HG03139 (cell line): ENCODE data around the gene TBC1D3I.
"Not testable (repeated sequence)": the region's sequence is repeated elsewhere in the genome, so short reads cannot be mapped to it uniquely, and the experiment has no call there.

Experiments used
- ATAC-seq: cut with Tn5 transposase; IDR thresholded peaks from one replicate; pipeline ENCODE4 v1.9.1; 2021; ENCODE audit not compliant: unreplicated experiment

TBC1D3I gene

GRCh38 chr17:36264470-36264869, at the start of gene TBC1D3I:
TBC1D3I (minus strand) TSS chr17:36264570; CDS start chr17:36262985, 1,585 bp downstream.
- not testable (repeated sequence) for ATAC-seq

DNA sequence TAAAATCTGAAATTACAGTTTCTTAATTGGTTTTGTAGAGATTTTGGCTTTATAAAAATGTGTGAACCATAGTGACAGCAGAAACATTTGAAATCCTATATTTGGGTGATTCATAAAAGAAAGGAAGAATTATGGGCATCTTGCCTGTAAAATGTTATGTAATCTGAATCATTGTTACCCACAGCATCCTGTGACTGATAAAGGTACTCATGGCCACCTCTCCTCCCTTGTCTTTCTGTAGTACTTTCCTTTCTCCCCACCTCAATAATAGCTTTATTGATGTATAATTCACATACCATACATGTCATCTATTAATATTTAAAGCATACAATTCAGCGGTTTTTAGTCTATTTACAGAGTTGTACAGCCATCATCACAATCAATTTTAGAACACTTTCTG, 30.8 kb upstream of the TBC1D3I start:
- ATAC-seq = not testable (repeated sequence)

DNA sequence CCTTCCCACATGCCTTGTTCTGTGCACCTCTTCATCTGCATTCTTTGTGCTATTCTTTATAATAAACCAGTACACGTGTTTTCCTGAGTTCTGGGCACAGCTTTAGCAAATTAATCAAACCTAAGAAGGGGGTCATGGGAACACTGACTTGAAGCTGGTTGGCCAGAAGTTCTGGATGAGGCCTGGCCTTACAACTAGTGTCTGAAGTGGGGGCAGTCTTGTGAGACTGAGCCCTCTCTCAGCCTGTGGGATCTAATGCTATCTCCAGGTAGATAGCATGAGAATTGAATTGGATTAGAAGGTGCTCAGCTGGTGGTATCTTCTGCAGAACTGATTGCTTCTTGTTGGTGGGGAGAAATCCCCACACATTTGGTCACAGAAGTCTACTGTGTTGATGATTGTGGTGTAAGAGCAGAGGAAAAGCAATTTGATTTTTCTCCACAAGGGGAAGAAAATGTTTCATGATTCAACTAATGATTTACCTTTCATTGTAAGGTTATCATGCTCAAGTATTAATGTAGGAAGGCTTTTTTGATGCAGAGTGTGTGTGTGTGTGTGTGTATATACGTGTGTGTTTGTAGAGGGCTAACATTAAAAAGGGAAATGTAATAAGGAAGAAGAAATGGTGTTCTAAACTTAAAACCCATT, 25.7 kb upstream of the TBC1D3I start:
- not testable (repeated sequence) for ATAC-seq

DNA sequence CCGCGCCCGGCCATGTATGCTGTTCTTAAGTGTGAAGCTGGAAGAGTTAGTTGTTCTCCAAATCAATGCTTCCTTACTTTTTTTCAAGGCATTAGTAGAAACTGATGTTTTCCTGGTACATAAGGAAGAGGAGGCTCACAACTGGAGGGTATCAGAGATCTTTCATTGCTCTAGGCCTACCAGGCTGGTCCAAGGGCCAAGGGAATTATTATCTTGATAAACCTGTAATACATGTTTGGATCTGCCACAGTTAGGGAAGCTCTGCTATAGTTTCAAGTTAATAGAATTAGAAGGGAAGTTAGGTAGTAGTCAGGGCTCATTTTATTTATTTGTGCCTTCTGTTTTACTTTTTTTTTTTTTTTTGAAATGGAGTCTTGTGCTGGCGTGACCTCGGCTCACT, 19.8 kb upstream of the TBC1D3I start:
- not testable (repeated sequence) for ATAC-seq

DNA sequence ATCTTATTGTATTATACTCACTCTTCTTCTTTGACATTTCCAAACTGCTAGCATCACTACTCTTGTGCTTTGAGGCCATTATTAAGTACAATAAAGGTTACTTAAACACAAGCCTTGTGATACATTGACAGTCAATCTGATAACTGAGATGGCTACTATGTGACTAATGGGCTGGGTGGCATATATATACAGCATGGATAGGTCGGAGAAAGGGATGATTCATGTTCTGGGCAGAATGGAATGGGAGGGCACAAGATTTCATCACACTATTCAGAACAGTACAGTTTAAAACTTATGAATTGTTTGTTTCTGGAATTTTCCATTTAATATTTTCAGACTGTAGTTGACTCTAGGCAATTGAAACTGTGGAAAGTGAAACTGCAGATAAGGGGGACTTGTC, 18.9 kb upstream of the TBC1D3I start:
- not testable (repeated sequence) for ATAC-seq

GRCh38 chr17:36242046-36242445, 22.3 kb downstream of the TBC1D3I start:
- not testable (repeated sequence) for ATAC-seq

GRCh38 chr17:36229644-36230043, 34.7 kb downstream of the TBC1D3I start:
- ATAC-seq = not testable (repeated sequence)

DNA sequence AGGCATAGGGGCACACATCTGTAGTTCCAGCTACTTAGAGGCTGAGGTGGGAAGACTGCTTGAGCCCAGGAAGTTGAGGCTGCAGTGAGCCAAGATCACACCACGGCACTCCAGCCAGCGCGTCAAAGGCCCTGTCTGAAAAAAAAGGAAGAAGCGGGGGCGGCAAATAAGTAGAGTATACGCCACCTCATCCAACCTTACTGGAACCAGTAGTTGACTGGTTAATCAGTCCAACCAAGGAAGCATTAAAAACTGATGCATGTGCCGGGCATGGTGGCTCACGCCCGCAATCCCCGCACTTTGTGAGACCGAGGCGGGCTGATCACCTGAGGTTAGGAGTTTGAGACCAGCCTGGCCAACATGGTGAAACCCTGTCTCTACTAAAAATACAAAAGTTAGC, 41.4 kb downstream of the TBC1D3I start:
- not testable (repeated sequence) for ATAC-seq

- not testable (repeated sequence) for ATAC-seq
Observed at GRCh38 chr17:36221581-36222100, 42.7 kb downstream of the TBC1D3I start.

DNA sequence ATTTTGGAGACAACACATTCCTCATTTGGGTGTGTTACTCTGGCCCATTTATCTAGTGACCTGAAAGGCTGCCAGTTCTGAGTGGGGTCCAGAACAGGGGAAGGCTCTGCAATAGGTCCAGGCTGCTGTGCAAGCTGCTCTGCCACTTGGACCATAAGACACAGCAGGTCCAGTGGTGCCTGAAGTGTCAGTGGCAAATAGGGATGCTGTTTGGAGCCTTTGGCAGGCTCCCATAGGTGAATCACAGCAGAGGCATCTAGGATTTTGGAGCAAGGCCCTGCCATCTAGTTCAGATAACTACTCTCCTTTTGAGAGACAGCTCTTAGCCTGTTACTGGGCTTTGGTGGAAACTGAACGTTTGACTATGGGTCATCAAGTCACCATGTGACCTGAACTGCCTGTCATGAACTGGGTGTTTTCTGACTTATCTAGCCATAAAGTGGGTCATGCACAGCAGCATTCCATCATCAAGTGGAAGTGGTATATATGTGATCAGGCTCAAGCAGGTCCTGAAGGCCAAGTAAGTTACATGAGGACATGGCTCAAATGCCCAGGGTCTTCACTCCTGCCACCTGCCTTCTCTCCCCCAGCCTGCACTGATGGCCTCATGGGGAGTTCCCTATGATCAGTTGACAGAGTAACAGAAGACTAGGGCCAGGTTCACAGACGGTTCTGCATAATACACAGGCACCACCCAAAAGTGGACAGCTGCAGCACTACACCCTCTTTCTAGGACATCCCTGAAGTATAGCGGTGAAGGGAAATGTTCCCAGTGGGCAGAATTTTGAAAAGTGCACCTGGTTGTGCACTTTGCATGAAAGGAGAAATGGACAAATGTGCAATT, 43.4 kb downstream of the TBC1D3I start:
- ATAC-seq = not testable (repeated sequence)

DNA sequence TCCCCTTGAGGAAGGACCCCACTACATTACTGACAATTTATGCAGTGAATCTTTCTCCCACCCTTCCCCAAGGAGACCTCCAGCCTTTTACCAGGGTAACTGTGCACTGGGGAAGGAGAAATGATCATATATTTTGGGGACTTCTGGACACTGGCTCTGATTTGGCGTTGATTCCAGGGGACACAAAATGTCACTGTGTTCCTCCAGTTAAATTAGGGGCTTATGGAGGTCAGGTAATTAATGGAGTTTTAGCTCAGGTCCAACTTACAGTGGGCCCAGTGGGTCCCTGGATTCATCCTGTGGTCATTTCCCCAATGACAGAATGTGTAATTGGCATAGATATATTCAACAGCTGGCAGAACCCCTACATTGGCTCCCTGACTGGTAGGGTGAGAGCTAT, 44.8 kb downstream of the TBC1D3I start:
- ATAC-seq = not testable (repeated sequence)

- not testable (repeated sequence) for ATAC-seq
Observed at GRCh38 chr17:36215406-36216308, 48.7 kb downstream of the TBC1D3I start.

DNA sequence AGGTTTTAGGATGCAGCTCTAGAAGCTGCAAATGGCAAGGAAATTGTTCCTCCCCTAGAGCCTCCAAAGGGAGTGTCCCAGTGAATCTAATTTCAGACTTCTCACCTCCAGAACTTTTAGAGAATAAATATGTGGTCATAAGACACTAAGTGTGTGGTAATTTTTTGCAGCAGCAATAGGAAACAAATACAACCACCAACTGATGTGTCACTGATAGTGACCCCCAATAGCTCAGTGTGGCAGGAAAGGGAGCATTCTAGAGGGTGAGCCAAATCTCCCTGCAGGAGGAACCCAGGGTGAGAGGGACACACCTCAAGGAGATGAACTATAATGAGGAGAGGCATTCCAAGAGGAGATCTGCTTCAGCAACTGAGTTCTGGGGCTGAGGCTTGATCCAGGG, 49.5 kb downstream of the TBC1D3I start:
- ATAC-seq = no peak

DNA sequence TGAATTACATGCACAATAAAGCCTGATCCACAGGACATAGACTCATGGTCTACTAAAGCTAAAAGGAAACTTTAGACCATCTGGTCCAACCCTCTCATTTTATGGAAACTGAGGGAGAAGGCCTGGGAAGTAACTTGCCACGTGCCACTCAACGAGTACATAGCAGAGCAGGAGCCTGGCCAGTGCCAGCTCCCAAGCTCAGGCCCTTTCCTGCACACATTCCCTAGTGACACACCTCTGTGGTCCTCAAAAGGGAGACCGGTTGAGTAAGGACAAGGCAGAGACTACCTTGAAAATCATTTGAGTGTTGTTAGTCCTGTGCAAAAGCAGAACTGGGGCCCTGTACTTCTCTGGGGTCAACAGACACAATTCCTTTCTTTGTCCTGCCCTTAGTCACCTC, 50.7 kb downstream of the TBC1D3I start:
- ATAC-seq = no peak

GRCh38 chr17:36212966-36213365, 51.4 kb downstream of the TBC1D3I start:
- ATAC-seq = no peak

GRCh38 chr17:36212272-36212605, 52.1 kb downstream of the TBC1D3I start:
- ATAC-seq = no peak

DNA sequence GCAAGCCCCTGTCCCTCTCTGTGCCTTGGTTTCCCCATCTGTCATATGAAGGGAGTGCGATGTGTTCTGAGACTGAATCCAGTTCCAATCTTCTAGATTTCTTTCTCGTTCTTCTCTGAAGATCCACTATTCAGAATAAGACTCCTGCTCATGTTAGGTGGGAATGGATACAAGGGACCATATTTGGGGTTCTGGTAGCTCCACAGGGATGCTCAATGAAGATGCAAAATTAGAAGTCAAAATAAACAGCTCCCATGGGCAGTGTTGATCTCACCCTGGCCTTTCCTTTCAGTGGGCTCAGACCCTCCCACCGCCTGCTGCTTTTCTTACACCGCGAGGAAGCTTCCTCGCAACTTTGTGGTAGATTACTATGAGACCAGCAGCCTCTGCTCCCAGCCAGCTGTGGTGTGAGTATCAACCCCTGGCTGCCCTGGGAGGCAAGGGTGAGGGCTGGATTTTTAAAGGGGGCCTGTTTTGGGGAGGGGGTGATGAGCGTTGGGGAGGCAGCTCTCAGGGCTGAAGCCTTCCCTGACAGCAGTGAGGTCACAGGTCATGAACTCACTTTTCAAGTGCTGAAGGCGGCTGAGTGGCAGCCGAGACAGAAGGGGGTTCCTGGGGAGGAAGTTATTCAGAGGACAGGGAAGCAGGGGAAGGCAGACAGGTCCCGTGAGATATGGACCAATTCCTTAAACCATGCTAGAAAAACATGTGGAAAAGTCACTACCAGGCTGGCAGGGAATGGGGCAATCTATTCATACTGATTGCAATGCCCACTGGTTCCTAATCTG, 52.7 kb downstream of the TBC1D3I start:
- not testable (repeated sequence) for ATAC-seq

GRCh38 chr17:36210439-36211211, 53.7 kb downstream of the TBC1D3I start, which contains the start of gene CCL4L2:
CCL4L2 (plus strand) TSS chr17:36211063.
- ATAC-seq = peak; percentile 59

GRCh38 chr17:36209575-36209974, 54.8 kb downstream of the TBC1D3I start:
- no peak for ATAC-seq
